Fibroblast of skin of right quadriceps (primary cell): ENCODE data around the gene ST14.

ENCODE experiments used
- DNase-seq: peaks from one replicate; pipeline ENCODE4 v3.0.0-alpha.2; 2013

ST14 gene

GRCh38 chr11:130137999-130138398 is 21.6 kb upstream of the ST14 start:
- no peak for DNase-seq

- DNase-seq = no peak
Measured at GRCh38 chr11:130139401-130139800, 20.2 kb upstream of the ST14 start.

DNA sequence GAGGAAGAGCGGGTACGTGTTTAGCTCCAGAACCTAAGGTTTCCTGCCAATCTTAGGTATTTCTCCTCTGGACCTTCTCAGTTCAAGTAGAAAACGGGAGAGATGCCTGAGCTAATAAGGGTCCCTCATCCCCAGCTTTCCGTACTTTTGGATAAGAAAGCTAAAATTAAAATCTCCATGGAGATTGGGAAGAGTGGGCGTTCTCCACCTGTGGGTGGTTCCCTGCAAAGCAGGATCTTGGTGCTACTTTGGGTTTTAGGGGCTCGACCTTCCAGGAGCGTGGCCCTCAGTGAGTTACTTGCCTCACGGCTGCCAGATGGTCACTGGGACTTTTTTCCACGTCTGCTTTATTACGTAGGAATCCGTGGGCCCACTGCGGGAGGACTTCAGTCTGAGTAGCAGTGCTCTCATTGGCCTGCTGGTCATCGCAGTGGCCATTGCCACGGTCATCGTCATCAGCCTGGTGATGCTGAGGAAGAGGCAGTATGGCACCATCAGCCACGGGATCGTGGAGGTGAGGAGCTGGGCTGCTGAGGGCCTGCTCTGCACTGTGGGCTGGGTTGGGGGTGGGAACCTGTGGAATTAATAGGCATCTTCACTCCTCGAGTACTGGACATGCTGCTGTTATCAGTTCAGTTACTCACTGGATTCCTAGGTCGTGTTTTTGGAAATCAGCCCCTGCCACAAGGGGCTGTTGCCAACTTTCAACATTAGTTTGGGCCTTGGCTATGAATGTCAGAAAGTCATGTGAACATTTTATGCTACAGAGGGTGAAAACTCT is 17.8 kb upstream of the ST14 start:
- no peak for DNase-seq

- DNase-seq = no peak
Measured at GRCh38 chr11:130144141-130144540, 15.4 kb upstream of the ST14 start.

GRCh38 chr11:130144861-130145281 is 14.7 kb upstream of the ST14 start:
- no peak for DNase-seq

- DNase-seq = no peak
Measured at GRCh38 chr11:130145311-130145812, 14.2 kb upstream of the ST14 start.

GRCh38 chr11:130145975-130146776 is 13.4 kb upstream of the ST14 start:
- DNase-seq = no peak

- no peak for DNase-seq
Measured at GRCh38 chr11:130146796-130147195, 12.8 kb upstream of the ST14 start.

GRCh38 chr11:130148796-130149326 is 10.7 kb upstream of the ST14 start:
- DNase-seq = no peak

GRCh38 chr11:130150790-130151189 is 8.8 kb upstream of the ST14 start:
- DNase-seq = no peak

DNA sequence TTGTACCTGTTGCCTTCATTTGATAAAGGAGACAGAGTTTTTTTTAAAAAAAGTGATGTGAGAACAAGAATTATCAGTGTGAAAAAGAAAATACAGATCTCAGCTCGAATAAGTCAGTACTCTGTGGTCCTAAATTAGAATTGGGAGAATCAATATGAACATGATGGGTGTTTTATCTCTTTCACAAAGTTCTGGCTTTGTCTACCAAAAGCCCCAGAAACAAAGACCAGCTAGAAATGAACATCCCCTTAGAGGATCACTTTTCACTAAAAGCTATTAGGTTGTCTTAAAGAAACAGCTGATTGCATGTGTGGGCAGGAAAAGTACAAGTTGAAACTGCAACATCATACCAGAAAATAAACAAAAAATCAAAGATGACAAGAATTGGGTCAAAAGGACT is 8.4 kb upstream of the ST14 start:
- no peak for DNase-seq

- peak; percentile 38 for DNase-seq
Measured at GRCh38 chr11:130156108-130157022, 3.2 kb upstream of the ST14 start.

DNA sequence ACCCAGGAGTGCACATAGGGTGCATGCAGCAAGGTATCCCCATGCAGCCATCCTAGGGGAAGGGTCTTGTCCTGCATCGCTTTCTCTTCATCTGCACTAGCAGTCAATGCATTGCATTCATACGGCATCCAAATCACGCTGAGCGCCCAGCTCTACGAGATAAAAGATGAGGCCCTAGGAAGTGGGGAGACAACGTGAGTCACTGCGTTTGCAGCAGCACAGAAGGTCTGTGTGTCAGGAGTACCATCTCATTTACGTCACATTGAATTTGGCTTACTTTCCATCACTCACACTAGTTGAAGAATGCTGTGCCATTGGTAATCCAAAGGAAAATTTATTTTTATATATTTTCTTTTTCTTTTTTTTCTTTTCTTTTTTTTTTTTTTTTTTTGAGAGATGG is 2.5 kb upstream of the ST14 start:
- no peak for DNase-seq

DNA sequence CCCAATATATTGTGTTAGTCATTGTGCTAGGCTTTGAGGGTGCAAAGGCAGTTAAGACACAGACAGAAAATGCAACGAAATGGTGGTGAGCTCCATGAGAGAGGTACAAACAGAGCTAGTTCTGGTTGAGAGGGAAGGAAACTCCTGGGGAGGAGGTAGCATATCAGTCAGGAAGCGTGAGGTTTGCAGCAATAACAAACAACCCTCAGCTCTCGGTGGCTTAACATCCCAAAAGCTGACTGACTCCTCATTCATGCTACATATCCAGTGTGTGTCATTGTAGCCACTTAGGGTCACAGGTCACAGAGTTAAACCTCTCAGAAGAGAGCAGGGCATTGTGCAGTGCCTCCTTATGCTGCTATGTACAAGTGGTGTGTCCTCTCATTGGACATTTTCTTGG is 1.7 kb upstream of the ST14 start:
- no peak for DNase-seq

DNA sequence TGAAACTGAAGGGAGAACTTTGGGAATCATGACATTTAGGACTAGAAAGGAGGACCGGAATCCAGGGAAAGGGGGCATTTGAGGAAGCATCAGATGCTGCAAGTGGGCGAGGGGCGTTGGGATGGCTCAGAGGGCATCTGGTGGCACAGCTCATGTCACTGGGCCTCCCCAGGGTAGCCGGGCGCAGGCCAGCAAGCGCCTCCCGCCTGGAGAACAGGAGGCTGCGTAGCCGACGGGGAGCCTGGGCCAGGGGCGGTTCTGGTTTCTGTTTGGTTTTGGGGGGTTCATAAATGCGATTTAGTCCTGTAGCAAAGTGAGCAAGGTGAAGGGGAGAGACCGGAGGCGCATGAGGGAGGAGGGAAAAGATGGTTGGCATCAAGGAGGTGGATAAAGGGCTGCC is 443 bp upstream of the ST14 start:
- DNase-seq = no peak

DNA sequence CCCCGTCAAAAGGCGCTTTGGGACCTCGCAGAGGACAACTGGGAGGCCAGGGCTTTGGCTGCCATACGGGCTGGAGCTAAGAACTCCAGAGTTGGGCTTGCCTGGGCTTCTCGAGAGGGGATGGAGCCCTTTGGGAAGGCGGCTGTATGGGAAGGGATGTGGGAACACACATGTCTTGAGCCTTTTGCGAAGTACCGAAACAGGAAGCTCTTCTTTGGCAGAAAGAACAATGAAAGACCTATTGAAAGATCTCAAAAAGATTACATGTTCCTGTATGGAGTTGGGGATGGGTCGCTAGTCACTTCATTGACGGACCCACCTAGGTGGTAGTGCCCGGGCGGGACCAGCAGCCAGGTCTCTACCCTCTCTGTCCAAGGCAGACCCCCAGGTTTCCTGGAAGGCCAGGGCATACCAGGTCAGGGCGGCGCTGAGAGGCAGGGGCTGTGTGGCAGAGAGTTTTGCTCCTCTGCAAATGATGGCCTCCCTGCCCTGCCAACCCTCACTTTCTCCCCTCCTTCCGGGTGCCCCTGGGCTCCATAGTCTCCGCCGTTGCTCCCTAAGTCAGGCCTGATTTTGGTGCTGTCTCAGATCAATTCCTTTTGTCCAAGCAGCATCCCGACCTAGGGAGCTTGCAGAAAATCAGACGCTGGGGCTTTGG is 1.0 kb downstream of the ST14 start:
- DNase-seq = no peak

DNA sequence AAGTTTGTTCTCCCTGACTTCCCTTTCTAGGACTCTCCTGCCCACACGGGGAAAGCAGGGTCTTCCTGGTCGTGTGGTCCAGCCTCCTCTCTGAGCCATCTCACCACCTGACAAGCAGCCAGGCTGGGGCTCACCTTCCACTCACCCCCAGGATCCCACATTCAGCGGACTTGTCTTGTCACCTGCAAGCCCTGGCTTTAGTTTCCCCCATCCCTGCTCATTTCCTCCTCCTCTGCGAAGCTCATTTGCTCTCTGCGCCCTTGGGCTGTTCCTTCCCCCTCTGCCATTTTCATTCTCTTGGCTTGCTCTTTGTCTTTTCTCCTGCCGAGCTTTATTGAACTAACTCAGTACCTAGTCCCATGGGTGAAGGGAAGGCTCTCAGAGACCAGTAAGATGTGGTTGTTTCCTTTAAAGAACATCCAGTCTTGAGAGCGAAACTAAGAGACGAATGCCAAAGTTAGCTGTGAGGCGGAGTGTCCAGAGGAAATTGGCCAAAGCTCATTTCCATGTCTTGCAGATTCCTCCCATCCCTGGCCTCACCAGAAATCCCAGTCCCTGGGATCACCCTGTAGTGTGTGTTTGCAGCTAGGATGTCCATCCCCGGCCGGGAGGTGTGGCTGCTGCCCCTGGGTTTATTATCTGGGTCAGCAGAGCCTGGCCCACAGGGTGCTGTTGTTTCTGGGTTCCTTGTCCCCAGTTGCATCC is 2.0 kb downstream of the ST14 start:
- DNase-seq = no peak

- DNase-seq = peak; percentile 34
Measured at GRCh38 chr11:130162733-130163132, 3.2 kb downstream of the ST14 start.

DNA sequence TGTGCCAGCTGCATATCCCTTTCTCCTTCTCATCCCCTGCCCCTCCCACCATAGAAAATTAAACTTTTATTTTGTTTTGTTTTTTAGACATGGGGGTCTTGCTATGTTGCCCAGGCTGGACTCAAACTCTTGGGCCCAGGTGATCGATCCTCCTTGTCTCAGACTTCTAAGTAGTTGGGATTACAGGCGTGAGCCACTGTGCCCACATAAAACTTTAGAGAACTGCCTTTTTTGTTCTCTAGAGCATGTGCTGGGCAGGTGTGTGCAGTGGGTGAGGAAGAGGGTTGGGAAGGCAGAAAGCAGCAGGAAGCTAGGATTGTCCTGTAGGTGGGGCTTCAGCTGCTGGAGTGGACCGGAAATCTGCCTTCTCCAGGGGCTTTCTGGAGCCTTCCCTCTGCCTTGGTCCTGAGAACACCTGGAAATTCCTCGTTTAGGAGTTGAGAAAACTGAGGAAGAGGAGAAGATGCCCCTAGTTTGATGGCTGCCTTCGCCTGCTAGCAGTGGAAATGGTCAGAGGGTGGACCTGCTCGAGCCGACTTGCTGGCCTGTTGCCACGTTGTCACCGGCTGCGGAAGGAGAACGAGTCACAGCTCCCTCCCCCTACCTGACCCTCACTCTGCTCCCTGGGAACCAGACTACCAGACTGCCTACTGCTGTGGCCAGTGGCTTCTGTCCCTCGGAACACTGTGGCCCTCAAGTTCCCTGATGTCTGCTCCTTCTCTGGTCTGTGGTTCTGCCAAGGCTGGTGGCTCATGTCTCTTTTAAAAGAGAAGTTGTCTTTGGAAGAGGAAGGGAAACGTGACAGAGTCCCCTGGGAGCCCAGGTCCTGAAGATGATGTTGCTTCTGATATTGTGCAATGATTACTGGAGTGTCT is 4.0 kb downstream of the ST14 start:
- DNase-seq = no peak

GRCh38 chr11:130164221-130164570 is 4.6 kb downstream of the ST14 start:
- no peak for DNase-seq
